AG08395 (cell line): ENCODE data around the gene VWA1.
"Not testable (repeated sequence)": the region's sequence is repeated elsewhere in the genome, so short reads cannot be mapped to it uniquely, and the experiment has no call there.

Experiments used
- DNase-seq: peaks from one replicate; pipeline ENCODE4 v3.0.0; 2012; ENCODE audit warnings: mixed read lengths, low spot score

Gene VWA1

GRCh38 chr1:1403653-1404052, 31.8 kb upstream of the VWA1 start:
- DNase-seq, result no peak

- DNase-seq, result no peak
Observed at GRCh38 chr1:1406101-1406820, 29.2 kb upstream of the VWA1 start.

- peak; percentile 96 for DNase-seq
Observed at GRCh38 chr1:1406821-1407635, 28.5 kb upstream of the VWA1 start, which contains the start of gene MRPL20. Gene MRPL20, minus strand, starts transcription at chr1:1407293. Its CDS starts 76 bp downstream, at chr1:1407217.

- no peak for DNase-seq
Observed at GRCh38 chr1:1407636-1408318, 27.7 kb upstream of the VWA1 start.

GRCh38 chr1:1410238-1410637, 25.3 kb upstream of the VWA1 start:
- not testable (repeated sequence) for DNase-seq

GRCh38 chr1:1411626-1412025, 23.9 kb upstream of the VWA1 start:
- no peak for DNase-seq

- not testable (repeated sequence) for DNase-seq
Observed at GRCh38 chr1:1412311-1412902, 23.1 kb upstream of the VWA1 start.

GRCh38 chr1:1415751-1416150, 19.7 kb upstream of the VWA1 start:
- no peak for DNase-seq

- DNase-seq, result not testable (repeated sequence)
Observed at GRCh38 chr1:1417396-1417795, 18.1 kb upstream of the VWA1 start.

- not testable (repeated sequence) for DNase-seq
Observed at GRCh38 chr1:1417825-1418463, 17.5 kb upstream of the VWA1 start.

- DNase-seq, result no peak
Observed at GRCh38 chr1:1418464-1419362, 16.8 kb upstream of the VWA1 start.

- DNase-seq, result no peak
Observed at GRCh38 chr1:1419363-1419812, 16.1 kb upstream of the VWA1 start.

GRCh38 chr1:1419813-1420653, 15.5 kb upstream of the VWA1 start:
- no peak for DNase-seq

GRCh38 chr1:1420654-1421141, 14.8 kb upstream of the VWA1 start:
- DNase-seq, result no peak

GRCh38 chr1:1421147-1421906, 14.2 kb upstream of the VWA1 start, which contains the start of gene ANKRD65:
Gene ANKRD65, minus strand, starts transcription at chr1:1421276. Its CDS starts 271 bp downstream, at chr1:1421005.
- DNase-seq, result no peak

- DNase-seq, result no peak
Observed at GRCh38 chr1:1421907-1422464, 13.5 kb upstream of the VWA1 start.

GRCh38 chr1:1422465-1423244, 12.8 kb upstream of the VWA1 start:
- no peak for DNase-seq

GRCh38 chr1:1423245-1423597, 12.3 kb upstream of the VWA1 start:
- no peak for DNase-seq
